ENCODE data around the gene TMEM238L. TPM values are rescaled to one million over a fixed set of nuclear protein-coding genes. Genes with fewer than 3 reads are reported as not detected.

TMEM238L gene
- total and polyA plus RNA-seq, 2 of the 8 experiments (the other 6 are each of a cell fraction or from before 2014, with no cell fraction given) = not detected

DNA sequence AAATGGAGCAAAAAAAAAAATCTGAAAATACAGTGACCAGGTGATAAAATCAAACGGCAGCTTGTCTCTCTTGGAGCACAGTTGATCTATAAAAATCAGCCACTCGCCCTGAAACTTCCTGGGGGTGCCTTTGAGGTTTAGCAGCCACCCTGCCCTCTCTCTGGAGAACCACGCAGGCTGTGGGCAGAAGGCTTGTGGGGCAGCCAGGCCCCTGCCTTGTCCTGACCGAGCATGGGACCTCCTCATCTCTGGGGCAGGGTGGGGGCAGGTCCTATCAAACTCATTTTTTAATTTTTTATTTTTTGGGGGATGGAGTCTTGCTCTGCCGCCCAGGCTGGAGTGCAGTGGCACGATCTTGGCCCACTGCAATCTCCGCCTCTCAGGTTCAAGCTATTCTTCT is 5.0 kb downstream of the TMEM238L start (continued):
- TF ChIP-seq KDM4A (IDR thresholded peaks at IDR 0.05; ENCODE audit: low read depth, low read length, severe bottlenecking) = no peak
- no peak for TF ChIP-seq CHD1 (IDR thresholded peaks at IDR 0.05; ENCODE audit: low read depth, low read length)
- no peak for TF ChIP-seq JUND (IDR thresholded peaks at IDR 0.05; ENCODE audit: low read length)
